Esophagus (tissue), 2 donors: ENCODE results near the gene APLP1. TPM values are rescaled to one million over a fixed set of nuclear protein-coding genes. Genes with fewer than 3 reads are reported as not detected.
"Not testable (repeated sequence)": the region's sequence is repeated elsewhere in the genome, so short reads cannot be mapped to it uniquely, and the experiment has no call there.

Experiments used
- H3K27ac ChIP-seq, 2 donors: one replicate each; pipeline ENCODE4 v1.5.1; 2013; ENCODE audit warnings: low read depth in 2 of 2, mild to moderate bottlenecking in 2 of 2, inconsistent platforms in 1 of 2, low read length in 1 of 2, moderate library complexity in 1 of 2
- H3K27me3 ChIP-seq, 2 donors: one replicate each; pipeline ENCODE4 v1.6.1; 2013; ENCODE audit warnings: low read length in 2 of 2, control low read depth in 1 of 2, mild to moderate bottlenecking in 1 of 2; ENCODE audit not compliant: insufficient read depth in 2 of 2, control insufficient read depth in 1 of 2
- H3K36me3 ChIP-seq, 2 donors: one replicate each; pipeline ENCODE4 v1.6.1; 2013; ENCODE audit warnings: low read length in 1 of 2; ENCODE audit not compliant: control insufficient read depth in 2 of 2, insufficient read depth in 2 of 2
- H3K4me1 ChIP-seq, 2 donors: one replicate each; pipeline ENCODE4 v1.6.1; 2013; ENCODE audit warnings: low read length in 1 of 2; ENCODE audit not compliant: control insufficient read depth in 2 of 2, insufficient read depth in 2 of 2
- H3K4me3 ChIP-seq, 2 donors: one replicate each; pipeline ENCODE4 v1.5.1; 2013; ENCODE audit warnings: low read length in 2 of 2, mild to moderate bottlenecking in 2 of 2, low read depth in 1 of 2, moderate library complexity in 1 of 2
- H3K9me3 ChIP-seq, 2 donors: one replicate each; pipeline ENCODE4 v1.6.1; 2013; ENCODE audit warnings: mild to moderate bottlenecking in 2 of 2, low read depth in 1 of 2, low read length in 1 of 2, moderate library complexity in 1 of 2; ENCODE audit not compliant: control insufficient read depth in 2 of 2, insufficient read depth in 1 of 2
- WGBS, 2 donors: extraction: QIAGEN DNeasy Blood & Tissue Kit; methylation state at CpG; one replicate each; pipeline ENCODE4 v1.1.7; 2013; 5-methylcytosine and 5-hydroxymethylcytosine counted together
- polyA plus RNA-seq, 2 donors: library from polyadenylated mRNA; stranded (reverse); fragments of 200-250 nt; gene quantifications; one replicate each; pipeline ENCODE4 v1.2.3, GENCODE V29; 2013
- donor health status: healthy with polysubstance abuse.
- donor health status: Bipolar disorder and iron deficiency.

The APLP1 gene
- polyA plus RNA-seq, 2 donors, result 0.69 to 1.4 TPM

GRCh38 chr19:35861640-35862160 lies 6.7 kb upstream of the APLP1 start:
- H3K27me3 ChIP-seq, result peaks cover 0 to 13% of the 10 kb centered on the region in 2 donors
- 53 to 56% methylated on average over 19 of the region's 19 CpGs for WGBS, 2 donors

GRCh38 chr19:35862528-35862927 lies 5.8 kb upstream of the APLP1 start:
- Histone ChIP-seq H3K9me3 (peaks cover 0 to 4% of the 10 kb centered on the region in 2 donors), H3K4me3 (no peak overlapping the region), H3K27ac (no peak overlapping the region), H3K36me3 (no peaks in the 10 kb centered on the region), H3K4me1 (no peaks in the 10 kb centered on the region), H3K27me3 (peaks cover 0 to 11% of the 10 kb centered on the region in 2 donors)
- WGBS, 2 donors, result 76 to 77% methylated on average over 12 to 14 of the region's 14 CpGs

More at GRCh38 chr19:35861640-35862160, 6.7 kb upstream of the APLP1 start:
- H3K4me3 ChIP-seq, result no peak overlapping the region
- no peaks in the 10 kb centered on the region for H3K4me1 ChIP-seq
- H3K9me3 ChIP-seq, result peaks cover 0 to 4% of the 10 kb centered on the region in 2 donors
- H3K36me3 ChIP-seq, result no peaks in the 10 kb centered on the region
- H3K27ac ChIP-seq, result no peak overlapping the region

DNA sequence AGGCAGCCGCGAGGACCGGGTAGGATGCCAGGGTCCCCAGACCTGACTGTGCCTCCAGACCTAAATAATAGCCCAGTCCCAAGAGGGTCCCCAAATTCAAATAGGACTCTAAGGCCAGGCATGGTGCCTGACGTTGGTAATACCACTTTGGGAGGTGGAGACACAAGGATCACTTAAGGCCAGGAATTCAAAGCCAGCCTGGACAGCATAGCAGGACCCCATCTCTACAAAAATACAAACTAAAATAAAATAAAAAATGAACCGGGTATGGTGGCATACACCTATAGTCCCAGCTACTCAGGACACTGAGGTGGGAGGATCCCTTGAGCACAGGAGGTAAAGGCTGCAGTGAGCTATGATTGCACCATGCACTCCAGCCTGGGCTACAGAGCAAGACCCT lies 5.4 kb upstream of the APLP1 start:
- Histone ChIP-seq H3K27me3 (peaks cover 0 to 11% of the 10 kb centered on the region in 2 donors), H3K4me1 (no peaks in the 10 kb centered on the region), H3K27ac (no peak overlapping the region), H3K4me3 (no peak overlapping the region), H3K9me3 (peaks cover 0 to 4% of the 10 kb centered on the region in 2 donors), H3K36me3 (no peaks in the 10 kb centered on the region)
- WGBS, 2 donors, result 85 to 90% methylated on average over 5 of the region's 5 CpGs

DNA sequence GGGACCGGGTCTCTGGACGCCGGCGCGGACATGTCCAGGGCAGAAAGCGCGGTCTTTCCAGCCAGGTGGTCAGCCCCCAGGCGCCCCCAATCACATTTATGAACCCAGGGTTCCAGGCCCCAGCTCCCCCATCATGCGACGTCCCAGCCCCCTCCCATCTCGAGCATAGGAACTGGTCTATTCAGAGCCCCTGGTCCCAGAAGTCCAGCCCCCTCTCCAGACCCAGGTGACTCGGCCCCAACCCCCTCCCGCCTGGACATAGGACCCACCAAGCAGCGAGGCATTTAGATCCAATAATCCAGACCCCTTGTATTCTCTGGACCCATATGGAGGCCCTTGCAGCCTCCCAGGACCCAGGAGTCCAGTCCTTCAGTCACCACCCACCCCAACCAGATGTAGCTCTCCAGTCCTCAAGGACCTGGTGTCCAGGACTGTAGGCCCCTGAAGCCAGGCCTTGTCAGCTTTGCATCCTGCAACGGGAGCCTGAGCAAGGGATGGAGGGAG lies 501 bp downstream of the APLP1 start:
- H3K27me3 ChIP-seq, result peaks cover 0 to 2% of the 10 kb centered on the region in 2 donors
- 4 to 7% methylated on average over 10 to 15 of the region's 15 CpGs for WGBS, 2 donors
- no peak overlapping the region for H3K27ac ChIP-seq

GRCh38 chr19:35869327-35870123 lies 1.2 kb downstream of the APLP1 start:
- Histone ChIP-seq H3K27ac (no peak overlapping the region), H3K4me1 (peaks cover 6 to 13% of the 10 kb centered on the region in 2 donors), H3K9me3 (no peaks in the 10 kb centered on the region), H3K4me3 (peak overlapping the region; percentile 19 to 20), H3K27me3 (peaks cover 0 to 2% of the 10 kb centered on the region in 2 donors), H3K36me3 (no peaks in the 10 kb centered on the region)
- WGBS, 2 donors, result 2% methylated on average over 50 to 51 of the region's 51 CpGs

More for the DNA sequence above, 501 bp downstream of the APLP1 start:
- peaks cover 6 to 13% of the 10 kb centered on the region in 2 donors for H3K4me1 ChIP-seq
- H3K4me3 ChIP-seq, result peak overlapping the region; percentile 41 to 45
- no peaks in the 10 kb centered on the region for H3K9me3 ChIP-seq
- no peaks in the 10 kb centered on the region for H3K36me3 ChIP-seq

DNA sequence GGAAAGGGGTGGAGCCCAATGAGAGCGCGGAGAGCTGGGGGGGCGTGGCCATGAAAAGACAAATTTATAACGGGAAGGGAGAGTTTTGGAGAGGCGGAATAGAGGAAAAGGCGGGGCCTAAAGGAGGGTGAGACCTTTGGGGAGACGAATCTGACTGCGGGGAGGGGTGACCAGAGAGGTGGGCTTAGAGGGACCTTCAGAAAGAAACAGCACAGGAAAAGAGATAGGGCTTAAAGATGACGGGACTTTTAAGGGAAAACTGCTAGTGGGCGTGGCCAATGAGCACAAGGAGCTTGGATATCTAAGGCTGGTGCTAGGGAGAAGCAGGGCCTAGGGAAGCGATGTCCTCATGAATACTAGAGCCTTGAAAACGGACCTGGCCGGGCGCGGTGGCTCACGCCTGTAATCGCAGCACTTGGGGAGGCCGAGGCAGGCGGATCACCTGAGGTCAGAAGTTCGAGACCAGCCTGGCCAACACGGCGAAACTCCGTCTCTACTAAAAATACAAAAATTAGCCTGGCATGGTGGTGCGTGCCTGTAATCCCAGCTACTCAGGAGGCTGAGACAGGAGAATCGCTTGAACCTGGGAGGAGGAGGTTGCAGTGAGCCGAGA lies 1.9 kb downstream of the APLP1 start:
- peaks cover 6 to 13% of the 10 kb centered on the region in 2 donors for H3K4me1 ChIP-seq
- not testable (repeated sequence) for H3K9me3 ChIP-seq, H3K27me3 ChIP-seq, H3K27ac ChIP-seq, H3K36me3 ChIP-seq
- WGBS, 2 donors, result 41 to 45% methylated on average over 26 of the region's 26 CpGs
- H3K4me3 ChIP-seq, result peak overlapping the region in 1 of 2 donors; percentile 20

GRCh38 chr19:35870798-35871197 lies 2.4 kb downstream of the APLP1 start:
- Histone ChIP-seq H3K27me3 (peaks cover 0 to 2% of the 10 kb centered on the region in 2 donors), H3K9me3 (no peaks in the 10 kb centered on the region), H3K4me1 (peaks cover 6 to 13% of the 10 kb centered on the region in 2 donors), H3K36me3 (no peaks in the 10 kb centered on the region), H3K27ac (no peak overlapping the region), H3K4me3 (no peak overlapping the region)
- WGBS, 2 donors, result 75 to 78% methylated on average over 12 of the region's 12 CpGs

DNA sequence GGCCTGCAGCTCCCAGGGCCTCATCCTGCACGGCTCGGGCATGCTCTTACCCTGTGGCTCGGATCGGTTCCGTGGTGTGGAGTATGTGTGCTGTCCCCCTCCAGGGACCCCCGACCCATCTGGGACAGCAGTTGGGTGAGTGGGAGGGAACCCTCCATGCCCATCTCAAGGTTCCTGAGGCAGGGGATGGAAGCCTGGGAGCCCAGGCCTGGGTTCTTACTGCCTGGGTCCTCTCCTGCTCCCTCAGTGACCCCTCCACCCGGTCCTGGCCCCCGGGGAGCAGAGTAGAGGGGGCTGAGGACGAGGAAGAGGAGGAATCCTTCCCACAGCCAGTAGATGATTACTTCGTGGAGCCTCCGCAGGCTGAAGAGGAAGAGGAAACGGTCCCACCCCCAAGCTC lies 3.2 kb downstream of the APLP1 start:
- no peak overlapping the region for H3K4me3 ChIP-seq
- H3K36me3 ChIP-seq, result no peaks in the 10 kb centered on the region
- H3K27me3 ChIP-seq, result peaks cover 0 to 2% of the 10 kb centered on the region in 2 donors
- peaks cover 6 to 13% of the 10 kb centered on the region in 2 donors for H3K4me1 ChIP-seq
- no peak overlapping the region for H3K27ac ChIP-seq
- WGBS, 2 donors, result 82 to 85% methylated on average over 12 of the region's 12 CpGs
- no peaks in the 10 kb centered on the region for H3K9me3 ChIP-seq

GRCh38 chr19:35872180-35872579 lies 3.8 kb downstream of the APLP1 start:
- Histone ChIP-seq H3K27me3 (peaks cover 0 to 2% of the 10 kb centered on the region in 2 donors), H3K4me1 (peaks cover 6 to 13% of the 10 kb centered on the region in 2 donors), H3K4me3 (no peak overlapping the region), H3K36me3 (no peaks in the 10 kb centered on the region), H3K9me3 (no peaks in the 10 kb centered on the region), H3K27ac (no peak overlapping the region)
- WGBS, 2 donors, result 81% methylated on average over 5 of the region's 5 CpGs
